ENCODE data around the gene C7orf57.

Gene C7orf57

DNA sequence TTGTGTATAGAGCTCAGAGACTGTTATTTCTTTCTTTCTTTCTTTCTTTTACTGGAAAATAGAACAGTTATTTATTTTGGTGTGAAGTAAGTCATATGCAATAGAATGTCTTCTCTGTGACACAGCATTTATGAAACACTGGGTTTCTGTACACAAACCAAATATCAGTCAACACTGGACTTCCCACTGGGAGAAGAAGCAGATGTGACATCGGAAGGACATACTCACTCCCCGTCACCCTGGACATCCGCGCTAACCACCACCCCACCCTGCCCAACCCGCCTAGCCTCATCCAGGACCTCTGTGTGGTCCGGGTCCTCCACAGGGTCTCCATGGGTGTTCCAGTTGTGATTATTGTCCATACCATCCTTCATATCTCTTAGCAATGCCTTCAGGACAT lies 28.5 kb upstream of the C7orf57 start:
- H3K36me3 ChIP-seq (ENCODE audit: insufficient read depth, low read depth, low read length), result no peaks in the 10 kb centered on the region
- no peaks in the 10 kb centered on the region for H3K9me3 ChIP-seq (ENCODE audit: insufficient read depth, low read depth, low read length)
- no peaks in the 10 kb centered on the region for H3K27me3 ChIP-seq (ENCODE audit: insufficient read depth, low read length)
- no peak overlapping the region for H3K27ac ChIP-seq (ENCODE audit: low read length)
- H3K4me3 ChIP-seq (ENCODE audit: low read length), result no peak overlapping the region
- no peaks in the 10 kb centered on the region for H3K4me1 ChIP-seq (ENCODE audit: insufficient read depth, low read length)
- H3K9ac ChIP-seq (ENCODE audit: low read depth, low read length), result no peak overlapping the region

DNA sequence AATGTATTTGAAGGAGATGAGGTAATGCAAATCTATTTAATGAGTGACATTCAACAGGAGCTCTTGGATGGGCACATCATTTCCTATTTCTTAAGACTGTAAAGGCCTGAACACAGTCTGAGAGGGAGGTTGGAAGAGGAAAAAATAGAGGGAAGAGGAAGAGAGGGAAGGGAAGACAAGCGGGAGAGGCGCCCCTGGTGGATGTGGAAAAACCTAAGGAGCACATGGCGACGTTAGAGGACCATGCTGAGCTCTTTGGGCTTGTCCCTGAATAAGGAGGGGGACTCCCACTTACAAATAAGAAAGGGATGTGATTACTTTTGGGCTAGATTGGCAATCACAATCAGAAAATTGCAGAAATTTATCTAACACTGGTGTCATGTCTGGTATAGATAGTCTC lies 26.1 kb upstream of the C7orf57 start:
- H3K4me1 ChIP-seq (ENCODE audit: insufficient read depth, low read length), result no peaks in the 10 kb centered on the region
- H3K4me3 ChIP-seq (ENCODE audit: low read length), result no peak overlapping the region
- H3K27me3 ChIP-seq (ENCODE audit: insufficient read depth, low read length), result no peaks in the 10 kb centered on the region
- no peak overlapping the region for H3K9ac ChIP-seq (ENCODE audit: low read depth, low read length)
- no peaks in the 10 kb centered on the region for H3K9me3 ChIP-seq (ENCODE audit: insufficient read depth, low read depth, low read length)
- H3K27ac ChIP-seq (ENCODE audit: low read length), result no peak overlapping the region
- no peaks in the 10 kb centered on the region for H3K36me3 ChIP-seq (ENCODE audit: insufficient read depth, low read depth, low read length)

DNA sequence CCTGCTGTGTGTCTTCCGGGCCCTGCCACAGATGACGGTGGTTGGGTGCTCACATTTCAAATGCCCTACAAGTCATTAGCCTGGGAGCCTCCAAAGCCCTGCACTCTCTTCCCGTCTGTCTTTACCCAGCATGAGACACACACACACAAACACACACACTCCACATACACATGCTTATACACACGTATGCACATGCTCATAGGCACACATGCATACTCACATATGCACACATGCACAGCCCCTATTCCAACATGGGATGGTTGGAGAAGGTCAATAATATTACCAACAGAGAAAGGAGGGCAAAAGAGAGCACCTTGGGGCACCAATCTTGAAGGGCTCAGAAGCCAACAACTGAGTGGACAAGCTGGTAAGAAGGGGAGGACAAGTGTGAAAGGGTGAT lies 25.4 kb upstream of the C7orf57 start:
- no peak overlapping the region for H3K4me3 ChIP-seq (ENCODE audit: low read length)
- H3K27ac ChIP-seq (ENCODE audit: low read length), result no peak overlapping the region
- no peaks in the 10 kb centered on the region for H3K9me3 ChIP-seq (ENCODE audit: insufficient read depth, low read depth, low read length)
- no peak overlapping the region for H3K9ac ChIP-seq (ENCODE audit: low read depth, low read length)
- H3K27me3 ChIP-seq (ENCODE audit: insufficient read depth, low read length), result no peaks in the 10 kb centered on the region
- H3K36me3 ChIP-seq (ENCODE audit: insufficient read depth, low read depth, low read length), result no peaks in the 10 kb centered on the region
- no peaks in the 10 kb centered on the region for H3K4me1 ChIP-seq (ENCODE audit: insufficient read depth, low read length)

DNA sequence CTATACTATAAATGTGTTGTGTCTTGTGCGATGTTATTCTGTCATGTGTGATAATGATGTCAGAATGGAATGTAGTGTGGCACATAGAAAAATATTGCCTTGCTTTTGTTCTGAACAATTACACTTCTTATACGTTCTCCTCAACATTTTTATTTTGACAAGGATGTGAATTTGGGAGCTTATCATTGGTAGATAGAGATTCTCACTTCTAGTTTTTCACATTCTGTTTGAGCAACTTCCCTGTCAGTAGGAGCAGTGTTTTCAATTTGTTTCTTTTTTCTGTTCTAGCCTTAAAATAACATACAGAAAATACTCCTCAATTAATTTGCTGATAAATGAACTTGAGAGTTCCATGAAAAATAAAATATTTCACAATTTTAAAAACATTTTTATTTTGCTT lies 24.0 kb upstream of the C7orf57 start:
- no peaks in the 10 kb centered on the region for H3K9me3 ChIP-seq (ENCODE audit: insufficient read depth, low read depth, low read length)
- no peaks in the 10 kb centered on the region for H3K27me3 ChIP-seq (ENCODE audit: insufficient read depth, low read length)
- no peaks in the 10 kb centered on the region for H3K36me3 ChIP-seq (ENCODE audit: insufficient read depth, low read depth, low read length)
- H3K4me3 ChIP-seq (ENCODE audit: low read length), result no peak overlapping the region
- H3K4me1 ChIP-seq (ENCODE audit: insufficient read depth, low read length), result no peaks in the 10 kb centered on the region
- H3K9ac ChIP-seq (ENCODE audit: low read depth, low read length), result no peak overlapping the region
- no peak overlapping the region for H3K27ac ChIP-seq (ENCODE audit: low read length)

DNA sequence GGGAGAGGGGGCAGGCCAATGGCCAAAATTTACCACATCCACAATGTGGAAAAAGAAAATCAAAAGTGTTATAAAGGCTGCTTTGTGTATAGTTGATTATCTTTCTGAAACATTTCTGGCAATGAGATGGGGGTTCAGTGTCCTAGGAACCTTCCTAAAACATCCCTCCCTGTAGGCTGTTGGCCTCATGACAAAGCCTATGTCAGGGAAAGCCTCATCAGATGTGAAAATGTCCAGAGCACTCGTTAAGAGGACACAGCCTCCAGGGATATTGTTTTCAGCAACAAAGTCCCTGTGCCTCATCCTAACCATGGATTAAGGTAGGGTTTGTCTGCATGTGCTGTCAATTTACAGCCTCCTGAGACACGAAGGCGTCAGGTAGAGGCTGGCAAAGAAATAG lies 23.4 kb upstream of the C7orf57 start:
- Histone ChIP-seq H3K9me3 (ENCODE audit: insufficient read depth, low read depth, low read length) (no peaks in the 10 kb centered on the region), H3K4me3 (ENCODE audit: low read length) (no peak overlapping the region), H3K27me3 (ENCODE audit: insufficient read depth, low read length) (no peaks in the 10 kb centered on the region)

DNA sequence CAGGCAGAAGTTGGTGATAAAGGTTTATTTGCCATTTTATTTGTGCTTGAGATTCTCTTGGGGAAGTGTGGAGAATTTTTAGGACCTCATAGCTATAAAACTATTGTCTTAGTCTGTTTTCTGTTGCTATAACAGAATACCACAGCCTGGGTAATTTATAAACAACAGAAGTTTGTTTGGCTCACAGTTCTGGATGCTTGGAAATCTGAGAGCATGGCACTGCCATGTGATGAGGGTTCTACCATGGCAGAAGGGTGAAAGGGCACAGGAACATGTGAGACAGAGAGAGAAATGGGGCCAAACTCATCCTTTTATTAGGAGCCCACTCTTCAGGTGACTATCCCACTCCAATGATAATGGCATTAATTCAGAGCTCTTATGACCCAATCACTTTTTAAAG lies 18.7 kb upstream of the C7orf57 start:
- no peaks in the 10 kb centered on the region for H3K9me3 ChIP-seq (ENCODE audit: insufficient read depth, low read depth, low read length)
- H3K9ac ChIP-seq (ENCODE audit: low read depth, low read length), result no peak overlapping the region
- H3K27ac ChIP-seq (ENCODE audit: low read length), result no peak overlapping the region
- H3K4me1 ChIP-seq (ENCODE audit: insufficient read depth, low read length), result no peaks in the 10 kb centered on the region
- H3K27me3 ChIP-seq (ENCODE audit: insufficient read depth, low read length), result no peaks in the 10 kb centered on the region
- no peak overlapping the region for H3K4me3 ChIP-seq (ENCODE audit: low read length)
- no peaks in the 10 kb centered on the region for H3K36me3 ChIP-seq (ENCODE audit: insufficient read depth, low read depth, low read length)

More for the DNA sequence above, 23.4 kb upstream of the C7orf57 start:
- Histone ChIP-seq H3K27ac (ENCODE audit: low read length) (no peak overlapping the region), H3K9ac (ENCODE audit: low read depth, low read length) (no peak overlapping the region), H3K36me3 (ENCODE audit: insufficient read depth, low read depth, low read length) (no peaks in the 10 kb centered on the region), H3K4me1 (ENCODE audit: insufficient read depth, low read length) (no peaks in the 10 kb centered on the region)

DNA sequence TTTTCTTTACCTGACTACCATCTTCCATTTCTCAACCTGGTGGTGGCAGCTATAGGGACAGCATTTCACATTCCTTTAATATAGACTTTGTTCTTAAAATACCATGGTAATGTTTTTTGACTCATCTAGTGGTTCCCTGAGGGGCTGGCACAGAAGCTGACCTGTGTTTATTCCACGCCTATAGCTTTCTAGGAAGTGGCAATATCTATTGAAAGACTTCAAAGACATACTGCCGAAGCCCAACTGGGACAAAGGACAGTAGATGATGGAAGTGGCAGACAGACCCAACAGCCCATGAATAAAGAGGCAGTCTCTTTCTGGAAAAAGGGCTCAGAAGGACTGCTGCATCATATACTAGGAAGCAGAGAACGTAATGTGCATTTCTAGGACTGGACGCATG lies 17.7 kb upstream of the C7orf57 start:
- Histone ChIP-seq H3K36me3 (ENCODE audit: insufficient read depth, low read depth, low read length) (no peaks in the 10 kb centered on the region), H3K27me3 (ENCODE audit: insufficient read depth, low read length) (no peaks in the 10 kb centered on the region)

DNA sequence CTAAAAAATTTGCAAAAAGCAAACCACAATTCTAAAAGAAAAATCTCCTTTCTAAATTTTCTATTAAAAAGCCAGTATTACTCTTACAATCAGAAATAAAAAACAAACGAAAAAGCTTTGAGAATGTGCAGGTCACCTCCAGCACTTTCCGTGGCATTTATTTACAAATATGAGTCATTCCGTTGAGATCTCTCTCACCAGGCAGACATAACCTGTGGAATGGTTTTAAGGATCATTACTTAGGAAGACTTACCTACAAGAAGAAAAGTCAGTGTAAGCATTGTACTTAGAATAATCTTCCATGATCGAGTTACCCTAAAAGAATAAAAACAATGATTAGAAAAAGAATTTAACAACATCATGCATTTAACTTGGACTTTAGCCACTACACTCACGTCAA lies 9.7 kb upstream of the C7orf57 start:
- Histone ChIP-seq H3K4me3 (ENCODE audit: low read length) (no peak overlapping the region), H3K27me3 (ENCODE audit: insufficient read depth, low read length) (no peaks in the 10 kb centered on the region), H3K27ac (ENCODE audit: low read length) (no peak overlapping the region), H3K4me1 (ENCODE audit: insufficient read depth, low read length) (no peaks in the 10 kb centered on the region), H3K9me3 (ENCODE audit: insufficient read depth, low read depth, low read length) (no peaks in the 10 kb centered on the region), H3K36me3 (ENCODE audit: insufficient read depth, low read depth, low read length) (no peaks in the 10 kb centered on the region), H3K9ac (ENCODE audit: low read depth, low read length) (no peak overlapping the region)

More for the DNA sequence above, 17.7 kb upstream of the C7orf57 start:
- Histone ChIP-seq H3K9me3 (ENCODE audit: insufficient read depth, low read depth, low read length) (no peaks in the 10 kb centered on the region), H3K27ac (ENCODE audit: low read length) (no peak overlapping the region), H3K9ac (ENCODE audit: low read depth, low read length) (no peak overlapping the region), H3K4me1 (ENCODE audit: insufficient read depth, low read length) (no peaks in the 10 kb centered on the region), H3K4me3 (ENCODE audit: low read length) (no peak overlapping the region)

DNA sequence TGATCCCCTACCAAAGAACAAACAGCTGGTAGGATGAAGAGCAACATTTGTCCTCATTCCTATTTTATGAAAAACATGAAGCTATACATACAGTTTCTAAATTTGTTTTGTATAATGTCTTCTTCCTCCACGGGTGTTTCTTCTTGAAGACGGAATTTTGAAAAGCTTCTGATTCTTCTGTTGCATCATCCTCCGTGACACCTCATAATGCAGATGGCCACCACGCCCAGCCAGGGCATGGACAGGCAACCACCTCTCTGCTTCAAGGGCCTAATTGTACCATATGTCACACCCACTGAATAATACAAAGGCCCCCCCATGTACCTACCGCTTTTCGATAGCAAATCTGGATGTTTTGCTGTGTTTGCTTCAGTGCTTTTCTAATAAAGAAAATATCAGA lies 6.4 kb upstream of the C7orf57 start, which contains the start of gene SUN3:
Gene SUN3, minus strand, starts transcription at position 170 of the 400 bp plus-strand sequence. Its CDS starts 169 bp downstream, at position 1.
- H3K9me3 ChIP-seq (ENCODE audit: insufficient read depth, low read depth, low read length), result no peaks in the 10 kb centered on the region
- H3K4me3 ChIP-seq (ENCODE audit: low read length), result no peak within 1 kb of the TSS
- no peak within 1 kb of the TSS for H3K9ac ChIP-seq (ENCODE audit: low read depth, low read length)
- no peaks in the 10 kb centered on the region for H3K4me1 ChIP-seq (ENCODE audit: insufficient read depth, low read length)
- peaks cover 16% of the 10 kb centered on the region for H3K27me3 ChIP-seq (ENCODE audit: insufficient read depth, low read length)
- no peak within 1 kb of the TSS for H3K27ac ChIP-seq (ENCODE audit: low read length)
- H3K36me3 ChIP-seq (ENCODE audit: insufficient read depth, low read depth, low read length), result no peaks in the 10 kb centered on the region

DNA sequence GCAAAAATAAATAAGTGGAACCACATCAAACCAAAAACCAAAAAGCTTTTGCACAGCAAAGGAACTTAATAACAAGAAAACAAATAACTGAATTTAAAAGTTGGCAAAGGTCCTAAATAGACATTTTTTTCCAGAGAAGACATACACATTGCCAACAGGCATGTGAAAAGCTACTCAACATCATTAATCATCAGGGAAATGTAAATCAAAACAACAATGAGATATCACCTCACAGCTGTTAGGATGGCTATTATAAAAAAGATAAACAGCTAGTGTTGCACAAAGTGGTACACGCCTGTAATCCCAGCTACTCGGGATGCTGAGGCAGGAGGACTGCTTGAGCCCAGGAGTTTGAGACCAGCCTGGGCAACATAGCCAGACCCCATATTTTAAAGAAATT lies 4.2 kb upstream of the C7orf57 start:
- Histone ChIP-seq H3K9me3 (ENCODE audit: insufficient read depth, low read depth, low read length) (no peaks in the 10 kb centered on the region), H3K27me3 (ENCODE audit: insufficient read depth, low read length) (peaks cover 34% of the 10 kb centered on the region), H3K4me3 (ENCODE audit: low read length) (no peak overlapping the region), H3K9ac (ENCODE audit: low read depth, low read length) (no peak overlapping the region), H3K4me1 (ENCODE audit: insufficient read depth, low read length) (no peaks in the 10 kb centered on the region), H3K27ac (ENCODE audit: low read length) (no peak overlapping the region), H3K36me3 (ENCODE audit: insufficient read depth, low read depth, low read length) (no peaks in the 10 kb centered on the region)

DNA sequence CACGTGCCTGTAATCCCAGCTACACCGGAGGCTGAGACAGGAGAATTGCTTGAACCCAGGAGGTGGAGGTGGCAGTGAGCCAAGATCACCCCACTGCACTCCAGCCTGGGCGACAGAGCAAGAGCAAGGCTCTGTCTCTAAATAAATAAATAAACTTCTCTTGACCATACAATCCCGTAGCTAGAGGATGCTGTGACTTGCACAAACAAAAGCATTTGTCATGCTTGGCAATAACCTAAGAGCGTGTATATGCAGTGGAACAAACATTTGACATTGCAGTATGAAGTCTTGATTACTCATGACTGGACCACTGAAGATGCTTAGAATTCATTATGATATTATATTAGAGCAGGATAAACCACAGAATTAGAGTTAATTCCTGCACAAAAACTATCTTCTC lies 1.4 kb upstream of the C7orf57 start:
- Histone ChIP-seq H3K4me1 (ENCODE audit: insufficient read depth, low read length) (peaks cover 10% of the 10 kb centered on the region; the same call in 1 of the 2 replicates), H3K9ac (ENCODE audit: low read depth, low read length) (no peak overlapping the region), H3K36me3 (ENCODE audit: insufficient read depth, low read depth, low read length) (no peaks in the 10 kb centered on the region), H3K9me3 (ENCODE audit: insufficient read depth, low read depth, low read length) (no peaks in the 10 kb centered on the region), H3K27ac (ENCODE audit: low read length) (no peak overlapping the region), H3K4me3 (ENCODE audit: low read length) (no peak overlapping the region), H3K27me3 (ENCODE audit: insufficient read depth, low read length) (peaks cover 54% of the 10 kb centered on the region)

DNA sequence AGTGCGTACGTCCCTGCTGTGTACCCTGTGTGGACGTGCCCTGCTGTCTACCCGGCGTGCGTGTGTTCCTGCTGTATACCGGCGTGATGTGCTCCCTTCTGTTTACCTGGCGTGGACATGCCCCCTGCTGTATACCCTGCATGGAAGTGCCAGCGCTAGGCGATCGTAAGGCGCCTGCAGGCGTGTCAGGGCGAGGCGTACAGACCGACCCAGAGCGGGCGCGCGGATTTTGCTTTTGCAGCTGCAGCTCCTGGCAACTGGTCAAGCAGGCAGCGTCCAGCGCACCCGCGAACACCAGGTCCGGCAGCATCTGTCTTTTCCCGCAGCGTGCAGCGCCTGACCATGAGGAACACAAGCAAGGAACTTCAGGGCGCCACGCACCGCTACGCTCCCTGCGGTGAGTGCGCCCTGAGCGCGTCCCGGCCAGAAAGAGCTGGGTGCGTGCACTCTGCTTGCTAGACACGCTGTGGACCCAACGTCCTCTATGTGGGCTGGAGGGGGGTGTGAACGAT lies 680 bp downstream of the C7orf57 start:
- Histone ChIP-seq H3K9ac (ENCODE audit: low read depth, low read length) (no peak overlapping the region), H3K36me3 (ENCODE audit: insufficient read depth, low read depth, low read length) (no peaks in the 10 kb centered on the region), H3K4me1 (ENCODE audit: insufficient read depth, low read length) (peaks cover 31% of the 10 kb centered on the region), H3K27ac (ENCODE audit: low read length) (no peak overlapping the region), H3K9me3 (ENCODE audit: insufficient read depth, low read depth, low read length) (no peaks in the 10 kb centered on the region), H3K4me3 (ENCODE audit: low read length) (peak overlapping the region; percentile 81), H3K27me3 (ENCODE audit: insufficient read depth, low read length) (peaks cover 54% of the 10 kb centered on the region)

Measured in iPS-20b (cell line).